Esophagus muscularis mucosa (tissue), 4 donors: ENCODE data around the gene CNGA3. TPM values are rescaled to one million over a fixed set of nuclear protein-coding genes. Genes with fewer than 3 reads are reported as not detected.
"Not testable (repeated sequence)": the region's sequence is repeated elsewhere in the genome, so short reads cannot be mapped to it uniquely, and the experiment has no call there.

ENCODE experiments used
- DNase-seq: peaks from one replicate; pipeline ENCODE4 v3.0.0-alpha.2; 2017; ENCODE audit errors: extremely low spot score
- H3K27ac ChIP-seq, 4 donors: fragments of 200-600 bp; sonication (generic); replicated peaks in 1 of 4; 1 replicate in 3 of 4; 2 replicates in 1 of 4; pipeline ENCODE4 v1.5.1; 2016 to 2019; ENCODE audit warnings: mild to moderate bottlenecking in 1 of 4
- H3K27me3 ChIP-seq, 4 donors: fragments of 200-600 bp; sonication (generic); one replicate each; pipeline versions ENCODE4 v1.5.1 to v1.6.0; 2016 to 2019
- H3K36me3 ChIP-seq, 4 donors: fragments of 200-600 bp; sonication (generic); one replicate each; pipeline ENCODE4 v1.5.1; 2016 to 2019
- H3K4me1 ChIP-seq, 4 donors: fragments of 200-600 bp; sonication (generic); one replicate each; pipeline ENCODE4 v1.5.1; 2016 to 2019
- H3K4me3 ChIP-seq, 4 donors: fragments of 200-600 bp; sonication (generic); 1 replicate in 2 of 4; 2 replicates in 2 of 4; pipeline ENCODE4 v1.5.1; 2016 to 2019; ENCODE audit warnings: mild to moderate bottlenecking in 4 of 4, moderate library complexity in 1 of 4
- H3K9me3 ChIP-seq, 4 donors: fragments of 200-600 bp; sonication (generic); 1 replicate in 3 of 4; 2 replicates in 1 of 4; pipeline ENCODE4 v1.5.1; 2016 to 2019
- EP300 ChIP-seq: sonication (generic); formaldehyde crosslinking; IDR thresholded peaks from one replicate; pipeline ENCODE4 v1.6.1; 2017; ENCODE audit warnings: antibody characterized with exemption
- POLR2A ChIP-seq: fragments of 450-650 bp; IDR thresholded peaks from one replicate; pipeline ENCODE4 v1.6.1; 2017; ENCODE audit warnings: antibody characterized with exemption, moderate library complexity, mild to moderate bottlenecking, low read depth
- POLR2AphosphoS5 ChIP-seq, 2 donors: sonication (generic); formaldehyde crosslinking; IDR thresholded peaks; one replicate each; pipeline ENCODE4 v1.6.1; 2017; ENCODE audit warnings: antibody characterized with exemption in 2 of 2
- WGBS: methylation state at CpG from one replicate; pipeline ENCODE4 v1.1.5; 2018; 5-methylcytosine and 5-hydroxymethylcytosine counted together
- intact Hi-C: fragments of 100-400 bp; cut with DNase I; formaldehyde crosslinking; loops from one replicate; pipeline ENCODE4 v1.15.1; 2023
- total RNA-seq, 4 donors: library from RNA; depleted of rRNA; stranded (reverse); fragments of >200 nt; gene quantifications; one replicate each; pipeline versions ENCODE4 v1.1.0 to v1.2.1, GENCODE V29; 2016
- TF ChIP-seq, protein P1 (sequence below), 3 experiments: fragments of 200-600 bp in 2 of 3; fragments of 450-650 bp in 1 of 3; sonication (generic) in 2 of 3; IDR thresholded peaks; one replicate each; pipeline ENCODE4 v1.5.1; 2017 to 2019; ENCODE audit warnings: antibody characterized with exemption in 3 of 3, mild to moderate bottlenecking in 2 of 3, moderate library complexity in 1 of 3

Gene CNGA3
- total RNA-seq, 4 donors from 2014 or later = 2.5 to 13.7 (median 6.6) TPM

- no peak for DNase-seq
- H3K4me1 ChIP-seq = no peaks in the 10 kb centered on the region
- H3K9me3 ChIP-seq = no peaks in the 10 kb centered on the region
- H3K27me3 ChIP-seq = no peaks in the 10 kb centered on the region
- no peak overlapping the region for H3K27ac ChIP-seq
- no peak overlapping the region for H3K4me3 ChIP-seq
- H3K36me3 ChIP-seq = no peaks in the 10 kb centered on the region
- TF ChIP-seq, protein P1, sequence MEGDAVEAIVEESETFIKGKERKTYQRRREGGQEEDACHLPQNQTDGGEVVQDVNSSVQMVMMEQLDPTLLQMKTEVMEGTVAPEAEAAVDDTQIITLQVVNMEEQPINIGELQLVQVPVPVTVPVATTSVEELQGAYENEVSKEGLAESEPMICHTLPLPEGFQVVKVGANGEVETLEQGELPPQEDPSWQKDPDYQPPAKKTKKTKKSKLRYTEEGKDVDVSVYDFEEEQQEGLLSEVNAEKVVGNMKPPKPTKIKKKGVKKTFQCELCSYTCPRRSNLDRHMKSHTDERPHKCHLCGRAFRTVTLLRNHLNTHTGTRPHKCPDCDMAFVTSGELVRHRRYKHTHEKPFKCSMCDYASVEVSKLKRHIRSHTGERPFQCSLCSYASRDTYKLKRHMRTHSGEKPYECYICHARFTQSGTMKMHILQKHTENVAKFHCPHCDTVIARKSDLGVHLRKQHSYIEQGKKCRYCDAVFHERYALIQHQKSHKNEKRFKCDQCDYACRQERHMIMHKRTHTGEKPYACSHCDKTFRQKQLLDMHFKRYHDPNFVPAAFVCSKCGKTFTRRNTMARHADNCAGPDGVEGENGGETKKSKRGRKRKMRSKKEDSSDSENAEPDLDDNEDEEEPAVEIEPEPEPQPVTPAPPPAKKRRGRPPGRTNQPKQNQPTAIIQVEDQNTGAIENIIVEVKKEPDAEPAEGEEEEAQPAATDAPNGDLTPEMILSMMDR (IDR thresholded peaks at IDR 0.05) = no peak
- no peak for TF ChIP-seq POLR2AphosphoS5 (IDR thresholded peaks at IDR 0.05)
- no peak for TF ChIP-seq EP300
- no peak for TF ChIP-seq POLR2A
- intact Hi-C loops = no loop called here
Observed at GRCh38 chr2:98432145-98432544, 85.9 kb downstream of the CNGA3 start.

DNA sequence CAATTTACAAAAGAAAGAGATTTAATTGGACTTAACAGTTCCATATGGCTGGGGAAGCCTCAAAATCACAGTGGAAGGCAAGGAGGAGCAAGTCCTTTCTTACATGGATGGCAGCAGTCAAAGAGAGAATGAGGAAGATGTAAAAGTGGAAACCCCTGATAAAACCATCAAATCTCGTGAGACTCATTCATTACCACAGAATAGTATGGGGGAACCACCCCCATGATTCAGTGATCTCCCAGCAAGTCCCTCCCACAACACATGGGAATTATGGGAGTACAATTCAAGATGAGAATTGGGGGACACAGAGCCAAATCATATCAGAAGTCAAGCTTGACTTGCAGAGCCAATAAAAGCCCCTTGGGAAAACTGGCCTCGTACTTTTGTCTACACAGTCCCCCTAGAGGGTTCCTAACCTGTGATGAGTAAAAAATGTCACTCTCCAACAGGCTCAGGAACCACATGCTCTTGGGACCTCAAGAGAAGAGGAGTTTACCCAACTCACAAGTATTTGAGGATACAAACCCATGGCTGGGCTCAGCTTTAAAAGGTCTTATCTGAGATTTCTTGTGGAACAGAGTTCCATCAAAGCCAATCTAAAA lies 87.2 kb downstream of the CNGA3 start:
- TF ChIP-seq EP300 (no peak), POLR2A (no peak), POLR2AphosphoS5 (IDR thresholded peaks at IDR 0.05) (no peak)
- TF ChIP-seq, protein P1 (IDR thresholded peaks at IDR 0.05) = no peak

DNA sequence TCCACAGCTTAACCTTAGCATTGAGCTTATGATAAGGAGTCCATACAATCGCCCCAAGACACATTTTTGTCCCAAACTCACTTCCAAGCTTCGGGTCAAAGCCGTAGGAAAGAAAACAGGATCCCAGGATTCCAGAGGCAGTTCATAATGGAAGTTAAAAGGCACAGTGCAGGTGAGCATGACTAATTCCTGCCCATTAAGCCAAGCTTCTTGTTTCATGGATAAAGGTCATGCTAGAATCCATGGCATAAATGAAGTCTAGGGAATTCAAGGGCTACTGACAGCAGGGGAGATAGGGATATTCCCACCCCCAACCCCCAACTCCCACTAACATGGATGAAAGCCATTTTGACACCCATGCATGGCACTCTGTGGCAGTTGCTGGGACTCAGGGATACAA lies 88.2 kb downstream of the CNGA3 start:
- intact Hi-C loops = no loop called here
- no peak for DNase-seq
- Histone ChIP-seq H3K4me3 (no peak overlapping the region), H3K27ac (no peak overlapping the region), H3K36me3 (no peaks in the 10 kb centered on the region), H3K9me3 (peaks cover 0 to 4% (median 0%) of the 10 kb centered on the region in 4 donors), H3K4me1 (peaks cover 0 to 2% (median 0%) of the 10 kb centered on the region in 4 donors), H3K27me3 (no peaks in the 10 kb centered on the region)
- TF ChIP-seq POLR2AphosphoS5 (IDR thresholded peaks at IDR 0.05) (no peak), EP300 (no peak), POLR2A (no peak)
- TF ChIP-seq, protein P1 (IDR thresholded peaks at IDR 0.05) = no peak
- 78% methylated on average over 3 of the region's 3 CpGs for WGBS

More for the DNA sequence above, 87.2 kb downstream of the CNGA3 start:
- Histone ChIP-seq H3K27me3 (no peaks in the 10 kb centered on the region), H3K27ac (no peak overlapping the region), H3K4me3 (no peak overlapping the region), H3K36me3 (no peaks in the 10 kb centered on the region), H3K4me1 (no peaks in the 10 kb centered on the region), H3K9me3 (no peaks in the 10 kb centered on the region)
- WGBS = 84% methylated on average over 2 of the region's 2 CpGs
- intact Hi-C loops = no loop called here
- no peak for DNase-seq

GRCh38 chr2:98435670-98436069 lies 89.4 kb downstream of the CNGA3 start:
- H3K9me3 ChIP-seq, H3K4me1 ChIP-seq, intact Hi-C loops, H3K4me3 ChIP-seq, H3K27me3 ChIP-seq, DNase-seq, H3K36me3 ChIP-seq, H3K27ac ChIP-seq: not testable (repeated sequence)
- 90% methylated on average over 4 of the region's 4 CpGs for WGBS

DNA sequence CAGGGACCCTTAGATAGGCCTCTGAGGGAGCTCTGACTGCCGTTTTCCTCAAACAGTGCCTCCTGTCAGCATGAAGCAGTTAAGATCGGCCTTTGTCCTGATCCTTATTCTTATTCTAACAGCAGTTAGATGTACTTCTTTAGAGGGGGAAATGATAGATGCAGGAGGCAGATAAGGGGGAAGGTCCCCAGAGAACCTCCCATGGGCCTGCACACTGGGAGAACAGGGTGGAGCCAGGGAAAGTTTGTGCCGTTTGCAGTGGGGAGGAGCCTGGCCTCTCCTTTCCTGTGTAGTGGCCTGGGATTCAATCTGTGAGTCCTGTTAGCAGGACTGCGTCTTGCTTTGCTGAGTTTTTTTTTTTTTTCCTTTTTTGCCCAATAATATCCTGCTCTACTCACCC lies 90.5 kb downstream of the CNGA3 start:
- peak overlapping the region in 1 of 4 donors; percentile 0 for H3K27ac ChIP-seq
- no peak for TF ChIP-seq POLR2A
- no peak for TF ChIP-seq POLR2AphosphoS5 (IDR thresholded peaks at IDR 0.05)
- TF ChIP-seq EP300 = no peak
- TF ChIP-seq, protein P1 (IDR thresholded peaks at IDR 0.05) = no peak
- H3K27me3 ChIP-seq = no peaks in the 10 kb centered on the region
- no peak for DNase-seq
- intact Hi-C loops = no loop called here
- peaks cover 0 to 4% (median 0%) of the 10 kb centered on the region in 4 donors for H3K9me3 ChIP-seq
- no peaks in the 10 kb centered on the region for H3K36me3 ChIP-seq
- WGBS = 51% methylated on average over 4 of the region's 4 CpGs
- no peak overlapping the region for H3K4me3 ChIP-seq
- H3K4me1 ChIP-seq = peaks cover 0 to 8% (median 0%) of the 10 kb centered on the region in 4 donors
